Esophagus squamous epithelium (tissue), 4 donors: ENCODE results near the gene CHST12.

Experiments used
- POLR2A ChIP-seq, 4 donors: fragments of 450-650 bp; IDR thresholded peaks; one replicate each; pipeline ENCODE4 v1.6.1; 2017; ENCODE audit warnings: antibody characterized with exemption in 4 of 4, mild to moderate bottlenecking in 4 of 4, moderate library complexity in 3 of 4
- TF ChIP-seq, protein P1 (sequence below), 6 experiments: fragments of 450-650 bp in 4 of 6; fragments of 200-600 bp in 2 of 6; sonication (generic) in 2 of 6; IDR thresholded peaks; one replicate each; pipeline ENCODE4 v1.5.1; 2016 to 2019; ENCODE audit warnings: antibody characterized with exemption in 6 of 6, mild to moderate bottlenecking in 4 of 6, moderate library complexity in 4 of 6

DNA sequence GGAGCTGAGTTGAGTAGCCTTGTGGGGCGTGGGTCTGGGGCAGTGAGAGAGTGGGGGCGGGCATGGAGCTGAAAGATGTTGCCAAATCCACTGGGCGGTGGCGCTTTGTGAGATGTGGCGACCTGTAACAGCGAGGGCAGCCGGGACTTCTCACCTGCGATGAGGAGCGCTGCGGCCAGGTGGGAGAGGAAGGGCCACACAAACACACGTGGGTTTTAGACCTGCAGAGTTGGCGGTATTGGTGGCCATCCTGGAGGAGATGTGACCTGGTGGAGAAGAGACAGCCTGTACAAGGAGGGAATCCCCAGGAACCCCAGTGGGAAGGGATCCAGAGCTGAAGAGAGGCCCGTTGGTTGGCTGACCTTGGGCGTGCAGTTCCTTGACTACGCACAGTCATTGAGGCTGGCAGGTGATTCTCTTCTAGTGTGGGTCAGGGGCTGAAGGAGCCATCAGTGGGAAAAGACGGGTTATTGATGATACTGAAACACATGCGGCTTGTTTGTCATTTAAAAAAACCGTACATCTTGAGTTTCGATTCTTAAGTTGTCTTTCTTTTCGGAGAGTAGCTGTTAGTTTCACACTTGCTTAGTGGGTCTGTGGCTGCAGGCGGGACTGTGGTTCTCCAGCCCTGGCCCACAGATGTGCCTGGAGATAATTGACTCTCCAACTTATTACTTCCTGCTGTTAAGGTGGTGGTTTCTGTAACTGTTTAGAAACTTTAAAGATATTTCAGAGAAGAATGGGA lies 2.4 kb downstream of the CHST12 start:
- TF ChIP-seq, protein P1, sequence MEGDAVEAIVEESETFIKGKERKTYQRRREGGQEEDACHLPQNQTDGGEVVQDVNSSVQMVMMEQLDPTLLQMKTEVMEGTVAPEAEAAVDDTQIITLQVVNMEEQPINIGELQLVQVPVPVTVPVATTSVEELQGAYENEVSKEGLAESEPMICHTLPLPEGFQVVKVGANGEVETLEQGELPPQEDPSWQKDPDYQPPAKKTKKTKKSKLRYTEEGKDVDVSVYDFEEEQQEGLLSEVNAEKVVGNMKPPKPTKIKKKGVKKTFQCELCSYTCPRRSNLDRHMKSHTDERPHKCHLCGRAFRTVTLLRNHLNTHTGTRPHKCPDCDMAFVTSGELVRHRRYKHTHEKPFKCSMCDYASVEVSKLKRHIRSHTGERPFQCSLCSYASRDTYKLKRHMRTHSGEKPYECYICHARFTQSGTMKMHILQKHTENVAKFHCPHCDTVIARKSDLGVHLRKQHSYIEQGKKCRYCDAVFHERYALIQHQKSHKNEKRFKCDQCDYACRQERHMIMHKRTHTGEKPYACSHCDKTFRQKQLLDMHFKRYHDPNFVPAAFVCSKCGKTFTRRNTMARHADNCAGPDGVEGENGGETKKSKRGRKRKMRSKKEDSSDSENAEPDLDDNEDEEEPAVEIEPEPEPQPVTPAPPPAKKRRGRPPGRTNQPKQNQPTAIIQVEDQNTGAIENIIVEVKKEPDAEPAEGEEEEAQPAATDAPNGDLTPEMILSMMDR (IDR thresholded peaks at IDR 0.05): no peak
- TF ChIP-seq POLR2A (IDR thresholded peaks at IDR 0.05): no peak
